Measurements from ENCODE around the gene PLXNA3. TPM values are rescaled to one million over a fixed set of nuclear protein-coding genes. Genes with fewer than 3 reads are reported as not detected.
A peak's percentile ranks its signal among the peaks of the same experiment; 100 is the strongest.

Gene PLXNA3
- total RNA-seq, 1 donor from 2014 or later: 108 TPM

DNA sequence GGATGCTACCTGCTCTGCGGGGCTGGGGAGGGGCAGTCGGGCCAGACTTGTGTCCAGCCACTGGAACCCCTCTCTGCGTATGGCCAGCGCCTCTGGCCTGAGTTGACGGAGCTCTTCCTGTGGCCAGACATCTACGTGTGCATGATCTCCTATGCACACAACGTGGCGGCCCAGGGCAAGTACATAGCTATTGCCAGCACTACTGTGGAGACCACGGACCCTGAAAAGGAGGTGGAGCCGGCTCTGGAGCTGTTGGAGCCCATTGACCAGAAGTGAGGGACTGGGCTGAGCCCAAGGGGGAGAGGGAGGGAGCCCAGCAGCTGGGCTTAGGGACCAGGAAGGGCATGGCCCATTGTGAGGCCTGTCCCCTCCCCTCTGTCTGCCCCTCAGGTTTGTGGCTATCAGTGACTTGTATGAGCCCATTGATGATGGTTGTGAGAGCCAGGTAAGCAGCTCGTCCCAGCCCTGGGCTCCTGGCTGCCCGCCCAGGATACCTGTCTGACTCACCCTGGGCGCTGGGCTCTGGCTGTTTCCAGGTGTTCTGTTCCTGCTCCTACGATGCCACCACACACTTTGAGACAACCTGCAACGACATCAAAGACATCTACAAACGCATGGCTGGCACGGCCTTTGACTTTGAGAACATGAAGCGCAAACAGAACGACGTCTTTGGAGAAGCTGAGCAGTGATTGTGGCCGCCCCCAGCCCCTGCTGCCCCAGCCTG is 15.9 kb upstream of the PLXNA3 start:
- TF ChIP-seq, protein P1, sequence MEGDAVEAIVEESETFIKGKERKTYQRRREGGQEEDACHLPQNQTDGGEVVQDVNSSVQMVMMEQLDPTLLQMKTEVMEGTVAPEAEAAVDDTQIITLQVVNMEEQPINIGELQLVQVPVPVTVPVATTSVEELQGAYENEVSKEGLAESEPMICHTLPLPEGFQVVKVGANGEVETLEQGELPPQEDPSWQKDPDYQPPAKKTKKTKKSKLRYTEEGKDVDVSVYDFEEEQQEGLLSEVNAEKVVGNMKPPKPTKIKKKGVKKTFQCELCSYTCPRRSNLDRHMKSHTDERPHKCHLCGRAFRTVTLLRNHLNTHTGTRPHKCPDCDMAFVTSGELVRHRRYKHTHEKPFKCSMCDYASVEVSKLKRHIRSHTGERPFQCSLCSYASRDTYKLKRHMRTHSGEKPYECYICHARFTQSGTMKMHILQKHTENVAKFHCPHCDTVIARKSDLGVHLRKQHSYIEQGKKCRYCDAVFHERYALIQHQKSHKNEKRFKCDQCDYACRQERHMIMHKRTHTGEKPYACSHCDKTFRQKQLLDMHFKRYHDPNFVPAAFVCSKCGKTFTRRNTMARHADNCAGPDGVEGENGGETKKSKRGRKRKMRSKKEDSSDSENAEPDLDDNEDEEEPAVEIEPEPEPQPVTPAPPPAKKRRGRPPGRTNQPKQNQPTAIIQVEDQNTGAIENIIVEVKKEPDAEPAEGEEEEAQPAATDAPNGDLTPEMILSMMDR (IDR thresholded peaks at IDR 0.05): no peak
- no peaks in the 10 kb centered on the region for H3K27me3 Mint-ChIP-seq (ENCODE audit: unreplicated experiment)
- peaks cover 8% of the 10 kb centered on the region for H3K36me3 Mint-ChIP-seq (ENCODE audit: unreplicated experiment)
- H3K9me3 Mint-ChIP-seq (ENCODE audit: unreplicated experiment): no peaks in the 10 kb centered on the region
- peaks cover 12% of the 10 kb centered on the region for H3K4me1 Mint-ChIP-seq (ENCODE audit: unreplicated experiment)
- H3K4me3 Mint-ChIP-seq (ENCODE audit: unreplicated experiment): no peak overlapping the region
- DNase-seq (ENCODE audit: extremely low spot score, unreplicated experiment): no peak
- no peak overlapping the region for H3K27ac Mint-ChIP-seq (ENCODE audit: unreplicated experiment)

DNA sequence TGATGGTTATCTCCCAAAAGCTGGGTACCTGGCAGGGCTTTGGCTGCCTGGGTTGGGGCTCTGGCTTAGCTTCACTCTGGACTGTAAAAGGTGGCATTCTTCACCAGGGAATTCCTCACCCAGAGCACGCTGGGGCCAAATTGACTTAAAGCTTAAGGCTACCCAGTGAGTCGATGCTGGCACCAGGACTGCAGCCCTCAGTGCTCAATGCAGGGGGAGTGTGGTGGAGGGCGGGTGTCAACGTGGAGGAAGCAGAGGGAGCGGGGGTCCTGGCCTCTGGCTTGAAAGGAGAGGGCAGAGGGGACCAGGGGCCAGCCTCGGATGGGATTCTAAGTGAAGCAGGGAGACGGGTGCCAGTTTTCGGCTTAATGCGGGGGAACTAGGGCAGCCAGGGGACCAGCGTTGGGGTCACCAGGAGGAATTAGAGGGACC is 14.6 kb upstream of the PLXNA3 start:
- Mint-ChIP-seq H3K9me3 (ENCODE audit: unreplicated experiment) (no peaks in the 10 kb centered on the region), H3K4me3 (ENCODE audit: unreplicated experiment) (peak overlapping the region; percentile 73), H3K4me1 (ENCODE audit: unreplicated experiment) (peaks cover 8% of the 10 kb centered on the region), H3K27ac (ENCODE audit: unreplicated experiment) (peak overlapping the region; percentile 89), H3K36me3 (ENCODE audit: unreplicated experiment) (peaks cover 11% of the 10 kb centered on the region), H3K27me3 (ENCODE audit: unreplicated experiment) (no peaks in the 10 kb centered on the region)
- DNase-seq (ENCODE audit: extremely low spot score, unreplicated experiment): no peak
- TF ChIP-seq, protein P1 (IDR thresholded peaks at IDR 0.05): no peak

DNA sequence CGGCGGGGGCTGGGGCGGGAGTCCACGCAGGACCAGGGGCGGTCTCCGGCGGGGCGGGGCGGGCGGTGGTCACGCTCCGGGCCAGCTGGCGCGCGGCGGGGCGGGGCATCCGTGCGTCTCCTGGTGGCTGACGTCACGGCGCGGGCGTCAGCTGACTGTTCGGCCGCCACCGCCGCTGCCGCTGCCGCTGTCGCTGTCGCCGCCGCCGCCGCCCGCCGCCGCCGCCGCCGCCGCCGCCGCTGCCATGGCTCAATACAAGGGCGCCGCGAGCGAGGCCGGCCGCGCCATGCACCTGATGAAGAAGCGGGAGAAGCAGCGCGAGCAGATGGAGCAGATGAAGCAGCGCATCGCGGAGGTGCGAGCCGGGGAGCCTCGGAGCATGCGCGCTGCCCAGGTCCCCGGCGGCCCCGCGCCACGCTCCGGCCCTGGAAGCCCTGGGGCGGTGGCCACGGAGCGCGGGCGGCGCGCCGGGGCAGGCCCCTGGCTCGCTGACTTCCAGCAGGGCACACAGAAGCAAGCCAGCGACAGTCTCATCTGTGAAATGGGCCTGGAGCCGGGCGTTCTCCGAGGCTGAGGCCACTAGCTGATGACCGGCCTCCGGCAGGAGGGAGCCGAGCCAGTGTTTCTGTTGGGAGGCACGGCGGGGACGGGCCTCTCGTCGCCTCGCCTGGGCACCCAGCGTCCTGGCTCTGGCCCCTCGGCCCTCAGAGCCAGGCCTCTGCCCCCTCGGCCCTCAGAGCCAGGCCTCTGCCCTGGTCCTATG is 13.9 kb upstream of the PLXNA3 start, which contains the start of gene FAM50A:
TSS of gene FAM50A (plus strand) at position 150 of the 763 bp plus-strand sequence. CDS start at position 245, 95 bp downstream.
- peaks cover 8% of the 10 kb centered on the region for H3K4me1 Mint-ChIP-seq (ENCODE audit: unreplicated experiment)
- peaks cover 12% of the 10 kb centered on the region for H3K36me3 Mint-ChIP-seq (ENCODE audit: unreplicated experiment)
- H3K9me3 Mint-ChIP-seq (ENCODE audit: unreplicated experiment): no peaks in the 10 kb centered on the region
- TF ChIP-seq, protein P1 (IDR thresholded peaks at IDR 0.05): no peak
- DNase-seq (ENCODE audit: extremely low spot score, unreplicated experiment): no peak
- H3K4me3 Mint-ChIP-seq (ENCODE audit: unreplicated experiment): peak within 1 kb of the TSS; percentile 73
- peak within 1 kb of the TSS; percentile 89 for H3K27ac Mint-ChIP-seq (ENCODE audit: unreplicated experiment)
- H3K27me3 Mint-ChIP-seq (ENCODE audit: unreplicated experiment): no peaks in the 10 kb centered on the region

DNA sequence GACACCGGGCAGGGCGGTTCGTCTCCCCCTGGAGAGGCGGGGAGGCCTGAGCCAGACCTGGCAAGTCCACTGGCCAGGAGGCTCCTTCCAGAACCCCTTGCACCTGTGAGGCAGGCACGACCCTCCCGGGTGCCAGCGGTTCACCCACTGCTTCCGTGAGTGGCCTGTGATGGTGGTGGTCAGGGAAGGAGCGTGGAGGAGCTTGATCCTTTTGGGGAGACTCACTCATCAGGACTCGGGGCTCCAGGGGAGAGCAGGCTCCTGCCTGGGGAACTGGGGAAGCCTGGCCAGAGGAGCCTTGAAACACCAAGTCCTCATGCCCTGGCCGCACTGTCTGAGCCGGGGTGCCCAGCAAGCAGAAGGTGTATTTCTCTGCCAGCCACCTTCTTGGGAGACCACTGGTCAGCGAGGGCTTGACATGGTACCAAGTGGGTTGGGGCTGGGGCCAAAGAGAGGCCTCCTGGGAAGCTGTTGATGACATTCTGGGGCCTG is 13.3 kb upstream of the PLXNA3 start:
- Mint-ChIP-seq H3K4me1 (ENCODE audit: unreplicated experiment) (peaks cover 8% of the 10 kb centered on the region), H3K4me3 (ENCODE audit: unreplicated experiment) (peak overlapping the region; percentile 56), H3K9me3 (ENCODE audit: unreplicated experiment) (no peaks in the 10 kb centered on the region), H3K27ac (ENCODE audit: unreplicated experiment) (no peak overlapping the region), H3K27me3 (ENCODE audit: unreplicated experiment) (no peaks in the 10 kb centered on the region), H3K36me3 (ENCODE audit: unreplicated experiment) (peaks cover 12% of the 10 kb centered on the region)
- TF ChIP-seq, protein P1 (IDR thresholded peaks at IDR 0.05): no peak
- no peak for DNase-seq (ENCODE audit: extremely low spot score, unreplicated experiment)

DNA sequence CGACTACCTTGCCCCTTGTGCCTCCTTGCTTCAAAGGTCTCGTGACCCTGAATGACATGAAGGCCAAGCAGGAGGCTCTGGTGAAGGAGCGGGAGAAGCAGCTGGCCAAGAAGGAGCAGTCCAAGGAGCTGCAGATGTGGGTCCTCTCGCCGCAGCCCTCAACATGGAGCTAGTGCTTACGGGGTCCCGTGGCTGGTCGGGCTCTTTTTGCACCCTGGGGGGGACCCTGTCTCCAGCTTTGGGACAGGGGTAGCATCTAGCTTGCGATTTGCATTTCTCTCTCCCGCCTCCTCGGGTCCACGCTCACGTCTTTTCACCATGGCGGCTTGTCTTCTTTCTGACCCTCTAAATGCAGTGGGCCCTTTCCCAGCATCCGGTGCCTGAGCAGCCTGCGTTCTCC is 12.3 kb upstream of the PLXNA3 start:
- Mint-ChIP-seq H3K27me3 (ENCODE audit: unreplicated experiment) (no peaks in the 10 kb centered on the region), H3K4me3 (ENCODE audit: unreplicated experiment) (peak overlapping the region; percentile 48)

More for the DNA sequence above, 12.3 kb upstream of the PLXNA3 start:
- Mint-ChIP-seq H3K4me1 (ENCODE audit: unreplicated experiment) (peaks cover 8% of the 10 kb centered on the region), H3K36me3 (ENCODE audit: unreplicated experiment) (peaks cover 14% of the 10 kb centered on the region), H3K9me3 (ENCODE audit: unreplicated experiment) (no peaks in the 10 kb centered on the region), H3K27ac (ENCODE audit: unreplicated experiment) (no peak overlapping the region)
- DNase-seq (ENCODE audit: extremely low spot score, unreplicated experiment): no peak
- TF ChIP-seq, protein P1 (IDR thresholded peaks at IDR 0.05): no peak

Measured in osteocyte (in vitro differentiated cells).